ENCODE measurements around the gene DNAL4. TPM values are rescaled to one million over a fixed set of nuclear protein-coding genes. Genes with fewer than 3 reads are reported as not detected.

DNAL4 gene
- total and polyA plus RNA-seq, 2 of the 4 experiments (the other 2 are of a cell fraction), result 6.1 to 12.1 TPM

DNA sequence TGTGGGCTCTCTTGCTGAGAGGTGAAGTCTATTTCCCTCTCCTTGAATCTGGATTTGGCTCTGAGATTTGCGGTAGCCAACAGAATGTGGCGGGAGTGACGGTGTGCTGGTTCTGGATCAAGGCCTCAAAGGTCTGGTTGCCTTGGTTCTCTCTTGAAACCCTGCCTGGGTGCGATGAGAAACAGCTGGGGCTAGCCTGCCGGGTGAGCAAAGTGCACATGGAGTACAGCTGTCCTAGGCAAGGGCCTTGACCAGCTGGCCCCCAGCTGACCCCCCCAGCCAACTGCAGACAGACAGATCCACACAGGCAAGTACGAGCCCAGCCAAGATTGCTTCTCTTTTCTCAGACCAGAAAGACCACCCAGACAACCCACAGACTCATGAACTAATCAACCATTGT is 49.0 kb downstream of the DNAL4 start:
- Histone ChIP-seq H3K18ac (ENCODE audit: low read depth, low read length) (no peak overlapping the region), H3K9me3 (ENCODE audit: control insufficient read depth, insufficient read depth, low read length) (no peaks in the 10 kb centered on the region), H4K5ac (ENCODE audit: low read depth, low read length) (no peak overlapping the region), H3K27ac (ENCODE audit: insufficient read depth, low read length) (no peak overlapping the region), H3K4me3 (ENCODE audit: insufficient read depth, low read depth, low read length) (no peak overlapping the region), H3K36me3 (ENCODE audit: control insufficient read depth, insufficient read depth, low read length) (peaks cover 66% of the 10 kb centered on the region), H3K4me1 (ENCODE audit: control insufficient read depth, insufficient read depth, low read length) (peaks cover 1% of the 10 kb centered on the region; the same call in 1 of the 2 replicates), H2BK120ac (ENCODE audit: low read depth, low read length) (no peak overlapping the region), H2AK5ac (ENCODE audit: low read depth, low read length) (no peak overlapping the region), H3K4me2 (ENCODE audit: low read depth, low read length) (no peak overlapping the region), H3K79me1 (ENCODE audit: low read depth in 1 of 2, low read length in 2 of 2) (peaks cover 9 to 27% of the 10 kb centered on the region in 2 experiments; a peak in 1 of 4 replicates), H3K23ac (ENCODE audit: low read depth, low read length) (no peak overlapping the region), H2BK20ac (ENCODE audit: low read depth, low read length) (no peak overlapping the region), H4K91ac (ENCODE audit: insufficient read depth, low read depth, low read length) (no peak overlapping the region), H3K27me3 (ENCODE audit: control insufficient read depth, insufficient read depth, low read length) (no peaks in the 10 kb centered on the region), H3K56ac (ENCODE audit: extremely low read depth, insufficient read depth, low read length) (no peak overlapping the region), H4K20me1 (ENCODE audit: insufficient read depth, low read length) (no peaks in the 10 kb centered on the region), H2BK15ac (ENCODE audit: low read depth, low read length) (no peak overlapping the region), H3K9me1 (ENCODE audit: insufficient read depth, low read length) (peaks cover 4% of the 10 kb centered on the region; the same call in 1 of the 2 replicates), H3K9ac (ENCODE audit: low read depth, low read length) (no peak overlapping the region), H2BK5ac (ENCODE audit: low read depth, low read length, poor library complexity, severe bottlenecking) (no peak overlapping the region), H3K14ac (replicated peaks; ENCODE audit: low read depth, low read length) (no peak overlapping the region), H3K4ac (ENCODE audit: low read depth, low read length) (no peak overlapping the region), H2AFZ (replicated peaks; ENCODE audit: low read length, poor library complexity) (no peak overlapping the region), H4K8ac (ENCODE audit: low read depth in 2 of 2, low read length in 2 of 2) (no peak overlapping the region), H2AK9ac (replicated peaks; ENCODE audit: low read depth, low read length, poor library complexity) (peak overlapping the region; percentile 55)
- no peak for TF ChIP-seq CEBPB (IDR thresholded peaks at IDR 0.05; ENCODE audit: low read depth, low read length)
- TF ChIP-seq MXI1 (IDR thresholded peaks at IDR 0.05; ENCODE audit: borderline replicate concordance, low read depth, low read length), result no peak
- no peak for TF ChIP-seq POLR2A (IDR thresholded peaks at IDR 0.05; ENCODE audit: low read depth, low read length)
- TF ChIP-seq NFE2L2 (IDR thresholded peaks at IDR 0.05; ENCODE audit: low read depth, low read length), result no peak
- TF ChIP-seq, protein P1, sequence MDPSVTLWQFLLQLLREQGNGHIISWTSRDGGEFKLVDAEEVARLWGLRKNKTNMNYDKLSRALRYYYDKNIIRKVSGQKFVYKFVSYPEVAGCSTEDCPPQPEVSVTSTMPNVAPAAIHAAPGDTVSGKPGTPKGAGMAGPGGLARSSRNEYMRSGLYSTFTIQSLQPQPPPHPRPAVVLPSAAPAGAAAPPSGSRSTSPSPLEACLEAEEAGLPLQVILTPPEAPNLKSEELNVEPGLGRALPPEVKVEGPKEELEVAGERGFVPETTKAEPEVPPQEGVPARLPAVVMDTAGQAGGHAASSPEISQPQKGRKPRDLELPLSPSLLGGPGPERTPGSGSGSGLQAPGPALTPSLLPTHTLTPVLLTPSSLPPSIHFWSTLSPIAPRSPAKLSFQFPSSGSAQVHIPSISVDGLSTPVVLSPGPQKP (IDR thresholded peaks at IDR 0.05; ENCODE audit: borderline replicate concordance, low read depth, low read length), result no peak
- no peak for TF ChIP-seq RFX5 (IDR thresholded peaks at IDR 0.05; ENCODE audit: low read depth, low read length)
- TF ChIP-seq, protein P2, sequence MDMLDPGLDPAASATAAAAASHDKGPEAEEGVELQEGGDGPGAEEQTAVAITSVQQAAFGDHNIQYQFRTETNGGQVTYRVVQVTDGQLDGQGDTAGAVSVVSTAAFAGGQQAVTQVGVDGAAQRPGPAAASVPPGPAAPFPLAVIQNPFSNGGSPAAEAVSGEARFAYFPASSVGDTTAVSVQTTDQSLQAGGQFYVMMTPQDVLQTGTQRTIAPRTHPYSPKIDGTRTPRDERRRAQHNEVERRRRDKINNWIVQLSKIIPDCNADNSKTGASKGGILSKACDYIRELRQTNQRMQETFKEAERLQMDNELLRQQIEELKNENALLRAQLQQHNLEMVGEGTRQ (IDR thresholded peaks at IDR 0.05; ENCODE audit: low read depth, low read length), result no peak
- no peak for TF ChIP-seq MAZ (IDR thresholded peaks at IDR 0.05; ENCODE audit: borderline replicate concordance, low read depth, low read length)
- no peak for TF ChIP-seq MAFK (IDR thresholded peaks at IDR 0.05; ENCODE audit: low read depth, low read length)
- TF ChIP-seq CHD1 (IDR thresholded peaks at IDR 0.05; ENCODE audit: low read depth, low read length), result no peak
- TF ChIP-seq FOS (IDR thresholded peaks at IDR 0.05; ENCODE audit: low read depth, low read length), result no peak
- TF ChIP-seq RAD21 (IDR thresholded peaks at IDR 0.05; ENCODE audit: low read length), result no peak
- no peak for TF ChIP-seq RCOR1 (IDR thresholded peaks at IDR 0.05; ENCODE audit: insufficient replicate concordance, low read length)
- 100% methylated on average over 1 of the region's 6 CpGs; no CpG with 5 or more reads in 1 of the 2 experiments for WGBS, 2 experiments (ENCODE audit: extremely low coverage in 2 of 2, insufficient read length in 1 of 2)
- DNase-seq, result no peak
- ChIA-PET POLR2A (ENCODE audit: unreplicated experiment) (no interaction called here), CTCF (no interaction called here)
- intact Hi-C loops (cut with micrococcal nuclease), result no loop called here
- in situ Hi-C loops (cut with MboI; ENCODE audit: low sequenced_read_pairs), result no loop called here
- dilution Hi-C loops (cut with HindIII; ENCODE audit: low sequenced_read_pairs, unreplicated experiment), result no loop called here
- ATAC-seq (ENCODE audit: low read depth), result no peak
- BruUV-seq (replicated peaks), result no TSS peak
